HG02840 (cell line): ENCODE measurements around the gene CER1.
A peak's percentile ranks its signal among the peaks of the same experiment; 100 is the strongest.
"Not testable (repeated sequence)": the region's sequence is repeated elsewhere in the genome, so short reads cannot be mapped to it uniquely, and the experiment has no call there.

Source experiments
- ATAC-seq: cut with Tn5 transposase; IDR thresholded peaks from one replicate; pipeline ENCODE4 v1.9.1; 2021; ENCODE audit warnings: mild to moderate bottlenecking, moderate library complexity, moderate number of reproducible peaks; ENCODE audit not compliant: unreplicated experiment, low FRiP score

Gene CER1

DNA sequence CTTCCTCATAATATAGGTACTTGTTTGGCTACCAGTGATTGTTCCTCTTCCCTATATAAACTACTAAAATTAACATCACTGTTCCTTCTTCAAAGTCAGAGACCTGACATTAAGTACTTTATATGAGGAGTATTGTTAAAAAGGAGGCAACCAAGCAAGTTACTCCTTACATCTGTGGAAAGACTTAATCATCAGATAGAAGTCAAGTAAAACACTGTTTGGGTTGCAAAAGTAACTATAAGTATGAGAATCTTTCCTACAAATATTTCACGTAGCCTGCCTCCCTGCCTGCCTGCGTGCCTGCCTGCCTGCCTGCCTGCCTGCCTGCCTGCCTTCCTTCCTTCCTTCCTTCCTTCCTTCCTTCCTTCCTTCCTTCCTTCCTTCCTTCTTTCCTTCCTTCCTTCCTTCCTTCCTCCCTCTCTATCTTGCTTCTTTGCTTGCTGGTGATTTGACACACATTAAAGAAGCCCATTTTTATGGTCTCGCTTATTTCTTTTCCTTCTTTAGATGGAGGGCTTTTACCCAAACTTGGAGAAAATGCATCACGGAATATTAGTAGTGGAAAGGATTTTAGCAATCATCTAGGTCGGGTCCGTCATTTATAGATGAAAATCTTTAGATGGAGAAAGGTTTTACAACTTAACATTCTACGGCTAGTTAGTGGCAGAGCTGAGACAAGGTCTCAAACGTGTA is 3.2 kb downstream of the CER1 start:
- no peak for ATAC-seq

DNA sequence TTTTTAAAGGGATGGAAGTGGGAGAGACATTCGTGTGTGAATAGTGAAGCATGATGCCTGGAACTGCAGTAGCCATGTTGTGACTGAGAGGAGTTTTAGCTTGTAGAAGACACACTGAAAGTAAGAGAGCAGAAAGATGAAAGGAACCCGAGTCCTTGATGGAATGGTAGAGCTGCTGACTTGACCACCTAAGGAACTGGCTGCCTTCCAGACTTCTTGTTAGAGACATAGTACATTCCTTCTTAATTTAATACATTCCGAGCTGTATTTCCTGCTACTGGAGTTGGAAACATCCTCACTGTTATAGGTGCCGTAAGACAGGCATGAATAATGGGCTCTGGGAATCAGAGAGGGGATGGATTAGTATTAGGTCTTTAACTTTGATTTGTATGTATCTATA is 7.4 kb downstream of the CER1 start:
- ATAC-seq = no peak

DNA sequence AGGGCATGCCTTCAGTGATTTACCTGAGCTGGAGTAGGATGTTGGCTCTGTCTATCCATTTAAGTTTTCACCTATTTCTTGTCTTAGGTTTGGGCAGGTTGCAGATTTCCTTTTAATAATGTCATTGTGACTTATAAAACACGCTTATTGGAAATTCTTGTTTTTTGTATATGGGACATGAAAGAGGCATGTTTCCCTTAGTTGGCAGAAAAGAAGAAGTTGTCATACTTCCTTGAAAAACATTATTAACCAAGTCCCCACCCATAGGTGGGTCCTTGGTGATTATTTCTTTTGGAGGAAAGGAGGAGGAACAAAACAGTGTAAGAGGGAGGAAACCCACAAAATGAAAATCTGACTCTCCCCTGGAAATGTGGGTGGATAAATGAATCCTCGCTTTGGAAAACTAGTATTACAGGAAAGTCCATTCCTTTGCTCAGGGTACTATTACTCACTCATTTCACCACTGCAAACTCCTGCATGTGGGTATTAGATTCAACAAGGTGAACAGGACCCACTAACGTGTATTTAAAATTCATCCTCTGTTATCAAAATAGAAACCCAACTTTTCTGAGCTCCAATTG is 9.3 kb downstream of the CER1 start:
- ATAC-seq = no peak

DNA sequence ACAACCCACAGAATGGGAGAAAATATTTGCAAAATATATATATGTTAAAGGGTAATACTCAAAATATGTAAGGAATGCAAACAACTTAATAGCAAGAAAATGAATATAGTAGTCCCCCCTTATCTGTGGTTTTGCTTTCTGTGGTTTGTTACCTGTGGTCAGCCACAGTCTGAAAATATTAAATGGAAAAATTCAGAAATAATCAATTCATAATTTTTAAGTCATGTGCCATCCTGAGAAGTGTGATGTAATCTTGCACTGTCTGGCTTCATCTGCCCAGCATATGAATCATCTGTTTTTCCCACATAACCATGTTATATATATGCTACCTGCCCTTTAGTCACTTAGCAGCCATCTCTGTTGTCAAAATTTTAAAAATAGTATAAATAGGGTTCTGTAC is 11.7 kb downstream of the CER1 start:
- ATAC-seq = no peak

DNA sequence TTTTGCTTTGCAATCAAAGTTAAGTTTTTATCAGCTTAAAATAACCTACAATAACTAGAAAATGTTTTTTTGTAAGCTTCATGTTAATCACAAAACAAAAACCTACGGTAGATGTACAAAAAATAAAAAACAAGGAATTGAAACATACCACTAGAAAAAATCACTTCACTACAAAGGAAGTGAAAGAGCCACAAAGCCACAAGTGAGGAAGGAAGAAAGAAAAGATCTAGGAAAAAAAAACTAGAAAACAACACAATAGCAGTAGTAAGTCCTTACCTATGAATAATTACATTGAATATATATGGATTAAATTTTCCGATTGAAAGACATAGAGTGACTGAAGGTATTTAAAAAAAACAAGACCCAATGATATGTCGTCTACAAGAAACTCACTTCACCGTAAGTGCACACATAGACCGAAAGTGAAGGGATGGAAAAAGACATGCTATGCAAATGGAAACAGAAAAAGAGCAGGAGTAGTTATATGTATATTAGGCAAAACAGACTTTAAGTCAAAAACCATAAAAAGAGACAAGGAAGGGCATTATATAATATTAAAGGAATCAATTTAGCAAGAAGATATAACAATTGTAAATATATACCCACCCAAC is 15.9 kb downstream of the CER1 start:
- ATAC-seq = peak; percentile 76

DNA sequence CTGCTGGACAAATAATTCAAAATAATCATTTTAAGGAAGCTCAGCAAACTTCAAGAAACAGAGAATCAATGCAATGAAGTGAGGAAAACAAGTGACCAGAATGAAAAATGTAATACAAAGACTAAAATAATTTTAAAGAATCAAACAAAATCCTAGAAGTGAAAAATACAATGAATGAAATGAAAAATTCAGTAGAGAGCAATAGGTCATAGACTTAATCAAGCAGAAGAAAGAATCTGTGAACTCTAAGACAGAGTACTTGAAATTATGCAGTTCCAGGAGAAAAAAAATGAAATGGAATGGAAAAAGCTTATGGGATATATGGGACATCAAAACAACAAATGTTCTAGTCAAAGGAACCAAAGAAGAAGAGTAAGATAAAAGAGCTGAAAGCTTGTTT is 17.5 kb downstream of the CER1 start:
- no peak for ATAC-seq

DNA sequence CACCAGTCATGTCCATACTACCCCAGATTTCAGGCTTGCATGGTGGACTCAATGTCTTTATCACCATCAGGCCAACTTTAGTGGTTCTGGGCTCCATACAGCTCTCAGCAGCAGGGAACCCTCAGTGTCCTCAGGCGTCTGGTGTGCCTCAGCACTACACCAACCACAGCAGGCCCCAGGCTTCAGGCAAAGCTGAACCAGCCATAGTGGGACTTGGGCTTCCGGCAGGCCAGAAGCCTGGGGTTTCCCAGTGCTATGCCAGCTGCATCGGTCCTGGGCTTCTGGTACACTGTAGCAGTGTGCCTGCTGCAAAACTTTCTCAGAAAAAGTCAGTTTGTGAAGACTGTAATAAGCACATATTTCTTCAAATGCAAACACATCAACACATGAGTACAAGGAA is 18.3 kb downstream of the CER1 start:
- ATAC-seq = no peak

DNA sequence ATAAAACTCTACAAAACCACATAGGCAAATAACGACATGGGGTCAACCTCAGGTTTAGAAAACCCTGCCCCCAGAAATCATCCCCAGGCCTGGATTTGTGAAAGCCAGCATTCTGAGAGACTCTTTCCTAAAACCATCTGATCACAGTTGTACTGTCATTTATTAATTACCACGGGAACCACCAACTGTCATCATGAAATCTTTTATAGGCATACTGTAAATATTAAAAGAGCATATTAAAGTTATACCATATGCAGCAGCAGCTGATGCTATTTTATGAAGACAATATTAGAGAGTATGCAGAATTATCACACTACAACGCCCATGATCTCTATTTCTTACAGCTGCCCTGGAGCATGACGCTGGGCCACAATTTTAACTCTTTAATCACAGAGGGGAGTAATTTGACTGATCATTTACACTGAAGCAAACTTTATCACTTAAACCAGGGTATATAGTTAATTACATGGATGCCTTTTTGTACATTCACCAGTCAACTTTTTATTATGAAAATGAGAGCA is 20.3 kb downstream of the CER1 start:
- no peak for ATAC-seq

DNA sequence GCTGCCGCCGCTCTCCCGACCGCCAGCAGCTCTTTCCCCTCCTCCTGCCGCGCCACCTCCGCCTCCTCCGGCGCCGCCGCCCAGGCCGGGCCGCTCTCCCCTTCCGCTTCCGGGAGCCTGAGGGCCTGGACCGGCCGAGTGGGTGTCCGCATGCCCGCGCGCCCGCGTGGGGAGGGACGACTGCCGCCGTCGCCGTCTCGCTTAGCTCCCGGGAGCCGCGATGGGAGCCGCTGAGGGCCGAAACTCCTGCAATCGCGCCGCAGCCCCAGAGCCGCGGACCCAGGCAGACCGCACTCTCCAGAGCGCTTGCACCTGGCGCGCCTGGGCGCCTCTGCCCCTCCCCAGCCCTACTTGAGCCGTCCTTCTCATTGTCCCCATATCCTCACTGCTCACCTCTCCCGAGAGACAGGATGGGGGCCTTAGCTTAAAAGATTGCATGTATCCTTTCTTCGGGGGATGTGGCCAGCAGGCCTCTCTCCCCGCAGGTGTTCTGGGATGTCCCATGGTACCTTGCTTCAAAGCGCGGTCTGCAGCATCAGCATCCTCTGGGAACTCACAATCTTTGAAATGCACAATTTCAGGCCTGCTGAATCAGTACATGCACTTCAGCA is 29.2 kb downstream of the CER1 start, which contains the start of gene ZDHHC21:
Gene ZDHHC21 (minus strand): TSS at position 182 of the 611 bp plus-strand sequence. CDS start 19,092 bp downstream, outside the sequence.
- peak; percentile 83 for ATAC-seq

DNA sequence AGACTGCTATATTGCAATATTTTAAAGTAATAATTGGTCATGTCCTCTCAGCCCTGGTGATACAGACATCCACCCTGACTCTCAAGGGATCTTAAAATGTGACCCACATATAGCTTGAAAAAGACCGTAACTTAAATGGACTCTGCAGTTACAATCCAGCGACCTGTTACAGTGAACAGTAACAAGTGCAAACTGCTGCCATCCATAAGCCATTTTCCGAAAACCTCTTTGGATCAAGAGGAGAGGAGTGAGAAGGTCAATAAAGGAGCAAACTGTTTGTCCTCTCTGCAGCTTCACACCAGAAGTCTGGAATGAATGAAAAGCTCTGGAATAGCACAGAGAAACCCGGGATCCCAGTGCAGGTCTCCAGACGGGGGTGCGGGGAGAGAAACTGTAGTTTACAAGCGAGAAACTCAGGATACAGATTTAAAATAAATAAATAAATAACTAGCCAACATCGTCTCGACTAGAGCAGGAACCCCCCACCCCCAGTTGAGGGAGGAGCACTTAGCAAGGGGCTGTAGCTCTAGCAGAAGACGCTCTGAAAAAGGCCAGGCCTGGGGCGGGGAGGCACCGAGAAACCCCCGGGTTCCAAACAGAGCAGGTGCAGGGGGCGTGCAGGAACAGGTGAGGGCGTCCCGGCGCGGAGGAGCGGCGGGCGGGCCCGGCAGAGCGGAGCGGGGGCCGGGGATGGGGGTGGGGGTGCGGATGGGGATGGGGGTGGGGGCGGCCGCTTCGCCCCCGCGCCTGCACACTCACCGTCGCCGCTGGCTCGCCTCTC is 29.9 kb downstream of the CER1 start:
- ATAC-seq = peak; percentile 40

DNA sequence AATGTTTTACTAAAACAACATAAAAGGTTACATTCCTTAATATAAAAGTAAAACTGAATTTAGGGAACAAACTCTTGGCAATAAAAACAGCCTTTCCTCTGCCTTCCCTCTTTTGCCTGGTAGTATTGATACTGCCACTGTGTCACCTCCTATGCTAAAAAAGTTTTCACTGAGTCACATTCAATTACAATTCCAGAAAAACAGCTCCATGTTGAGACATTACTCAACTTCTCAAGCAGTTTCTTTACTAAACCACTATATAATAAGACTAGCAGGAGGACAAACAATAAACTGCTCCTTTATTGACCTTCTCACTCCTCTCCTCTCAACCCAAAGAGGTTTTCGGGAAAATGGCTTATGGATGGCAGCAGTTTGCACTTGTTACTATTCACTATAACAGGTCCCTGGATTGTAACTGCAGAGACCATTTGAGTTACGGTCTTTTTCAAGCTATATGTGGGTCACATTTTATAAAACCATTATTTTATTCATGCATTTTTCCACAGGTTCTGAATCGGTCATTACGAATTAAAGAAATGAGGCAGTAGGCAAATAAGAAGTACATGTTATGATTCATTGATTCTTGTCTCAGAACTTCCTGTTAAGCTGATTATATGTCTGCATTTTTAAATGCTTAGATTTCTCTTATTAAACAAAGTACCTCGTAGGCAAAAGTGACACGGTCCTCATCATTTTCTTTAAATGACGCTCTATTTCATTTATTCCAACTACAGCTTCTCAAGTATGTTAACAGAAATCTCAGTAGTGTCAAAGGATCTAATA is 31.4 kb downstream of the CER1 start:
- no peak for ATAC-seq

DNA sequence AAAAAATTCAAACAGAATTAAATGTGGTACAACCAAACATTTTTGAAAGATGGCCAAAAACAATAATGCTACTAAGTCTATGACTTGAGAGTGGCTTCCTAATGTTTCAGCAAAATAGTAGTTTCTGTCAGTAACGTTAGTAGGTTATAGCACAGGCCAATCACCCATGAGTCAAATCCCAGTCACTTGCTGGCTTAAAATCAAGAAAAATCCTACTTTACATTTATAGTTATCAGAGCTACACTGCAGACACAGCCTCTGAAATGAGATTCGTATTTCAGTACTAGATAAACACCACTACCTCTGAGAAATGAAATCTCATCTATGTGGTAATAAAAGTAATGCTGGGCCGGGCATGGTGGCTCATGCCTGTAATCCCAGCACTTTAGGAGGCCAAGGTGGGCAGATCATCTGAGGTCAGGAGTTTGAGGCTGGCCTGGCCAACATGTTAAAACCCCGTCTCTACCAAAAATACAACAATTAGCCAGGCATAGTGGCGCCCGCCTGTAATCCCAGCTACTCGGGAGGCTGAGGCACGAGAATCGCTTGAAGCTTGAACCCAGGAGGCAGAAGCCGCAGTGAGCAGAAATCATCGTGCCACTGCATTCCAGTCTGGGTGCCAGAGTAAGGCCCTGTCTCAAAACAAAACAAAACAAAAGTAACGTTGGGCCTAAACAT is 35.4 kb downstream of the CER1 start:
- ATAC-seq = no peak

DNA sequence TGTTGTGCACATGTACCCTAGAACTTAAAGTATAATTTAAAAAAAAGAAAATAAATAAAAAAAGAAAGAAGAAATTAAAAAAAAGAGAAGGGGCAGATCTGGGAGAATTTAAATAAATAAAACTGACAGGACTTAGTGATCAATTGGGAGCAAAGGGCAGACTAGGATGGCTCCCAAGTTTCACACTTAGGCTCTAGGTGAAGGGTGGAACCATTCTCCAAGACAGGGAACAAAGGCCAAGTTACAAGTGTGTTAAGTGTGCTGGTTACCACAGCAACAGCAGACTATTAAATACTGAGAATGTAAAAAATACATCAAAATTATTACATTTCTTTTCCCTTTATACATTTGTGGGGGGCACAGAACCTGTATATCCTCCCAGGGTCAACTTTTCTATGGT is 36.4 kb downstream of the CER1 start:
- ATAC-seq = no peak

DNA sequence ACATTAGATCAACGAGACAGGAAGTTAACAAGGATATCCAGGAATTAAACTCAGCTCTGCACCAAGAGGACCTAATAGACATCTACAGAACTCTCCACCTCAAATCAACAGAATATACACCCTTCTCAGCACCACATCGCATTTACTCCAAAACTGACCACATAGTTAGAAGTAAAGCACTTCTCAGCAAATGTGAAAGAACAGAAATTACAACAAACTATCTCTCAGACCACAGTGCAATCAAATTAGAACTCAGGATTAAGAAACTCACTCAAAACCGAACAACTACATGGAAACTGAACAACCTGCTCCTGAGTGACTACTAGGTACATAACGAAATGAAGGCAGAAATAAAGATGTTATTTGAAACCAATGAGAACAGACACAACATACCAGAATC is 39.9 kb downstream of the CER1 start:
- ATAC-seq = not testable (repeated sequence)

DNA sequence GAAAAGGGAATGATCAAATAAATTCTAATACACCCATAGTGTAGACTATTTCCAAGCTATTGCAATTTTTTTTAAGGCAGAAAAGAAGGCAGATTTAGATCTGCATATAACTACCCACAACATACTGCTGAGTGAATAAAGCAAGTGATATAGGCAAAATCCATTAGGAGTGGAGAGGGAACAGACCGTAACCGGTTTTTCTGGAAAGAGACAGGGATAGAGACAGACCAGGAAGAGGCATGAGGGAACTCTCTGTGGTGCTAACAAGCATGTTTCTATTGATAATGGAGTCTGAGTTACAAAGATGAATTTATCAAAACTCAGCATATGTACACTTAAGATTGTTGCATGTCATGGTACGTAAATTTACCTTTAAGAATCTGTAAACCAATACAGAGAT is 43.8 kb downstream of the CER1 start:
- ATAC-seq = no peak

DNA sequence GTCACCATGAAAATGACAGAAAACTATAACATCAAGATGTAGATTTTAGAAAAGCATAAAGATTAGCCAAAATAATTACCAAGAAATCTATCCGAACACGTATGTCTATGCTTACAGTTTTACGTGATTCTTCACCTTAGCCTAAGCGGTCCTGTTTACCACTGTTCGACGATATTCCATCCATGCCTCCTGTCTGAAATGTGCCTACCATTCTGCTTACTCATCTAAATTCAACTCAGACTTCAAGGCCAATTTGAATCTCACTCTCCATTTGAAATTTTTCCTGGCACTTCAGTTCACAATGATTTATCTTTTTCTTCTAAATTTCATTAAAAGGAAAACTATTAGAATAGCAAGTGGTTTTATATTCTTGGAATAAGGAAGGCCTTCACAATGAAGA is 44.7 kb downstream of the CER1 start:
- no peak for ATAC-seq

DNA sequence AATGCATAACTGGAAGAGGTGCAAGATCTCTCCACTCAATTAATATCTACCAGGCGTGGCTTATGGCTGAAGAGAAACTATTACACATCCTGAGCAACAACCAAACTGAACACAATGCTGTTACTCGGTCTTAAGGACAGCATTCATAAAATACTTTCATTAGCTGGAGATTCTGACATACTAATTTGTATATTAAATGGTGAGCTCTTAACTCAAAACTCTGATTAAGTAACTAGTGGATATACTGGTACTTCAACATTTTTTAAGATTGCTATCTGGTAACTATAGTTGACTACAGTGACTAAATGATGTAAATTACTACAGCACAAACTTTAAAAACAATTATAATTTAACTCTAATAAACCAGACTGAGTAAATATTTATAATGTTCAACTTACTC is 45.1 kb downstream of the CER1 start:
- no peak for ATAC-seq

DNA sequence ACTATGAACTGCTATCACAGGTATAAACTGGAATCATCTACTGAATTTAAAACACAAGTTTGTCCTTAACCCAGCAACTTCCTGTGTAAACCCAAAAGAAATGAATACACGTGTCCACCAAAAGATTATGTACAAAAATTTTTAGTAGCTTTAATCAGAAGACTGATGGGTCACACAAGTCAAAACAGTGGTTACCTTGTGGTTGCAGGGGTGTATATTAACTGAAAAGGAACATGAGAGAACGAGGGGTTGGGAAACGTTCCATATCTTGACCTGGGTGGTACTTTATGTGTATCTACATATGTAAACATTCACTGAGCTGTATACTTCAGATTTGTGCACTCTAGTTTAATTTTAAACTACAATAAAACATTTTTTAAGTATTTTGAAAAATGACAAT is 47.9 kb downstream of the CER1 start:
- ATAC-seq = no peak

DNA sequence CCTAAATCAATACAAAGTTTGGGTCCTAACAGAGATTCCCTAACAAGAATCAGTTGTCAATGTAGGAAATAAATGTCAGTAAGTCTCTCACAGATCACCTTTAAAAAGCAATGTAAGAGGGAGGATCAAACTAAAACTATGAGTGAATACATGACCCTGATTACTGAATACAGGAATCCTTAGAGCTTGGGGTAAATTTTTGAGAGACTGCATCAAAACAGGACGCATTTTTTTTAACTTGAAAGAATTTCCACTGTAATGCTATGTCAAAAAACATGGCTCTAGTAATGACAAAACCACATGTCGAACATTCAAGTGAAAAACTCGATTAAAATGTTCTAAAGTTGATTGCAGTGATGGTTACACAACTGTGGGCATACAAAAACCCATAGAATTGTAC is 51.2 kb downstream of the CER1 start:
- no peak for ATAC-seq
